Nephron (organoid): ENCODE data around the gene PITPNC1.

ENCODE experiments used
- H3K27ac Mint-ChIP-seq, 3 experiments: 2 replicates each; pipeline ENCODE4 v1.8.0; 2020; ENCODE audit warnings: mixed read lengths in 3 of 3, mild to moderate bottlenecking in 2 of 3, moderate library complexity in 1 of 3
- H3K27me3 Mint-ChIP-seq: 2 replicates; pipeline ENCODE4 v1.8.0; 2021; ENCODE audit warnings: low read depth, mild to moderate bottlenecking, moderate library complexity, mixed read lengths
- H3K36me3 Mint-ChIP-seq: 2 replicates; pipeline ENCODE4 v1.8.0; 2020; ENCODE audit warnings: low read depth, mixed read lengths
- H3K4me1 Mint-ChIP-seq: 2 replicates; pipeline ENCODE4 v1.8.0; 2020; ENCODE audit warnings: mixed read lengths
- H3K4me3 Mint-ChIP-seq, 3 experiments: 2 replicates each; pipeline ENCODE4 v1.8.0; 2020; ENCODE audit warnings: mild to moderate bottlenecking in 3 of 3, mixed read lengths in 3 of 3, moderate library complexity in 2 of 3
- H3K9me3 Mint-ChIP-seq: 2 replicates; pipeline ENCODE4 v1.8.0; 2020; ENCODE audit warnings: mixed read lengths
- CTCF ChIP-seq, 3 experiments: fragments of 200-600 bp; sonication (generic); IDR thresholded peaks; one replicate each; pipeline ENCODE4 v1.5.0; 2021; ENCODE audit warnings: antibody characterized with exemption in 3 of 3; ENCODE audit not compliant: unreplicated experiment in 3 of 3

PITPNC1 gene

GRCh38 chr17:67436233-67436632 lies 59.2 kb downstream of the PITPNC1 start:
- TF ChIP-seq CTCF (IDR thresholded peaks at IDR 0.05; ENCODE audit: unreplicated experiment in 3 of 3), result no peak
- Mint-ChIP-seq H3K9me3 (no peaks in the 10 kb centered on the region), H3K4me3 (no peak overlapping the region), H3K36me3 (no peaks in the 10 kb centered on the region), H3K27me3 (peaks cover 5% of the 10 kb centered on the region), H3K27ac (peak overlapping the region in 1 of 3 experiments; percentile 27), H3K4me1 (peaks cover 3% of the 10 kb centered on the region)

GRCh38 chr17:67438667-67439066 lies 61.6 kb downstream of the PITPNC1 start:
- Mint-ChIP-seq H3K4me3 (no peak overlapping the region), H3K9me3 (no peaks in the 10 kb centered on the region), H3K4me1 (peaks cover 23% of the 10 kb centered on the region), H3K27ac (no peak overlapping the region), H3K27me3 (peaks cover 3% of the 10 kb centered on the region), H3K36me3 (no peaks in the 10 kb centered on the region)
- TF ChIP-seq CTCF (IDR thresholded peaks at IDR 0.05; ENCODE audit: unreplicated experiment in 3 of 3), result no peak

GRCh38 chr17:67439269-67439668 lies 62.2 kb downstream of the PITPNC1 start:
- no peak for TF ChIP-seq CTCF (IDR thresholded peaks at IDR 0.05; ENCODE audit: unreplicated experiment in 3 of 3)
- peaks cover 3% of the 10 kb centered on the region for H3K27me3 Mint-ChIP-seq
- H3K4me3 Mint-ChIP-seq, result no peak overlapping the region
- H3K9me3 Mint-ChIP-seq, result no peaks in the 10 kb centered on the region
- H3K36me3 Mint-ChIP-seq, result no peaks in the 10 kb centered on the region
- H3K4me1 Mint-ChIP-seq, result peaks cover 28% of the 10 kb centered on the region
- no peak overlapping the region for H3K27ac Mint-ChIP-seq

GRCh38 chr17:67440277-67441051 lies 63.4 kb downstream of the PITPNC1 start:
- TF ChIP-seq CTCF (IDR thresholded peaks at IDR 0.05; ENCODE audit: unreplicated experiment in 3 of 3), result no peak
- H3K4me1 Mint-ChIP-seq, result peaks cover 35% of the 10 kb centered on the region
- H3K36me3 Mint-ChIP-seq, result no peaks in the 10 kb centered on the region
- H3K27me3 Mint-ChIP-seq, result peaks cover 3% of the 10 kb centered on the region
- no peak overlapping the region for H3K4me3 Mint-ChIP-seq
- H3K27ac Mint-ChIP-seq, result peak overlapping the region in 1 of 3 experiments; percentile 14
- no peaks in the 10 kb centered on the region for H3K9me3 Mint-ChIP-seq

GRCh38 chr17:67441052-67441895 lies 64.2 kb downstream of the PITPNC1 start:
- Mint-ChIP-seq H3K36me3 (no peaks in the 10 kb centered on the region), H3K27ac (peak overlapping the region; percentile 14 to 39 (median 18)), H3K27me3 (peaks cover 3% of the 10 kb centered on the region), H3K4me3 (no peak overlapping the region), H3K4me1 (peaks cover 35% of the 10 kb centered on the region), H3K9me3 (no peaks in the 10 kb centered on the region)
- no peak for TF ChIP-seq CTCF (IDR thresholded peaks at IDR 0.05; ENCODE audit: unreplicated experiment in 3 of 3)
